Measurements from ENCODE around the gene ACVR2A. TPM values are rescaled to one million over a fixed set of nuclear protein-coding genes. Genes with fewer than 3 reads are reported as not detected.

ACVR2A gene
- total RNA-seq: 5.7 and 6.3 TPM in 2 replicates

DNA sequence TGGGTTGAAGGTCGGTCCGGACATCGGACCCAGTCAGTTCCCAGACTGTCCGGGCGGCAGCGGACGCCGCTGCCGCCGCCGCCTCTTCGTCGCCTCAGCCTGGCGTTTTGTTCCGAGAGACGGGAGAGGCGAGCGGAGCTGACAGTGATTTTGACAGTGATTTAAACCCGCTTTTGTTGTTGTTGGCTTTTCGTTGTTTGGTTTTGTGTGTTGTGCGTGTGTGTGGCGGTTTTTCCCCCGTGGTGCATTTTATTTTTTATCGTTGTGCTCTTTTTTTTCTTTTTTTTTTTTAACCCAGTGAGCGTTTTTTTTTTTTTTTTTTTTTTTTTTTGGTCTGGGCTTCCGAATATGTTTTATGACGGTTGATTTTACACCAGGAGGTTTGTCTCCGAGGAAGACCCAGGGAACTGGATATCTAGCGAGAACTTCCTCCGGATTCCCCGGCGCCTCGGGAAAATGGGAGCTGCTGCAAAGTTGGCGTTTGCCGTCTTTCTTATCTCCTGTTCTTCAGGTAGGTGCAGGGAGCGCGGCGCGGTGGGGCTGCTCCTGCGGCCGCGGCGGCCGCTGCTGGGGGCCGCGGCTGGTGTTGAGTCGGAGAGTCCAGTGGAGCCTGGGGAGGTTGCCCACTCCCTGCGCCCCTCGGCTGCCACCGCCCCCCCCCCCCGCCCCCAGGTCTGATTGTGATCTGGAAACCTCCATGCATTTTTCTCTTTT lies at the start of gene ACVR2A:
ACVR2A (plus strand) TSS at position 333 of the 714 bp plus-strand sequence; CDS start at position 457, 124 bp downstream.
- DNase-seq (ENCODE audit: low read depth, low spot score): no peak

- DNase-seq (ENCODE audit: low read depth, low spot score): no peak
These were observed 44.5 kb upstream of the ACVR2A start for GRCh38 chr2:147800316-147800715.

- DNase-seq (ENCODE audit: low read depth, low spot score): no peak
These were observed 38.0 kb upstream of the ACVR2A start for GRCh38 chr2:147806846-147807245.

DNA sequence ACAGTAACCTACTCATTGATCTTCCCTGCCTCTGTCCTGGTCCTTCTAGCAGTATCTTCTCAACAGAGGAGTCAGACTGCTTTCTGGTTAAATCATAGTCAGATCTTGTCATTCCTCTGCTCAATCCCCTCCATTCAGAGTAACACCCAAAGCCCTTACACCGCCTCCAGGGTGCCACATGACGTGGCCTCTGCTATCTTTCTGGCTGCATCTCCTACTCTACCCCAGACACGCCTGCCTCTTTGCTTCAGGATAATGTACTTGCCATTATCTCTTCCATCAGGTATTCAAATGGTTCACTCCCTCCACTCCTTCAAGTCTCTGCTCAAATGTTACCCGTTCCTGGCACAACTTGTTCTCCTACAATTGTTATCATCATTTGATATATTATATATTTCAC lies 36.3 kb upstream of the ACVR2A start:
- no peak for DNase-seq (ENCODE audit: low read depth, low spot score)

GRCh38 chr2:147810883-147811765 lies 33.7 kb upstream of the ACVR2A start:
- DNase-seq (ENCODE audit: low read depth, low spot score): no peak

- DNase-seq (ENCODE audit: low read depth, low spot score): no peak
These were observed 26.1 kb upstream of the ACVR2A start for GRCh38 chr2:147818741-147819140.

DNA sequence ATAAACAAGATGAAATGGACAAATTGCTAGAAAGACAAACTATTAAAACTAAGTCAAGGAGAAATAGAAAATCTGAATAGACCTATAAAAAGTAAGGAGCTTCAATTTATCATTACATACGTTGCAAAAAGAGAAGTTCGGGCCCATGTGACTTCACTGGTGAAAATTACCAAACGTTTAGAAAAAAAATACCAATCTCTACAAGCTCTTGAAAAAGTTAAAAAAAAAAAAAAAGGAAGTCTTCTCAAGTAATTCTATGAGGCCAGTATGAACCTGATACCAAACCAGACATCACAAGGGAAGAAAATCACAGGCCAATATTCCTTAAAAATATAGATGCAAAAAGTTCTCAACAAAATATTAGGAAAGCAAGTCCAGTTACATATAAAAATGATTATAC lies 20.2 kb upstream of the ACVR2A start:
- DNase-seq (ENCODE audit: low read depth, low spot score): no peak

- no peak for DNase-seq (ENCODE audit: low read depth, low spot score)
These were observed 18.3 kb upstream of the ACVR2A start for GRCh38 chr2:147826278-147827087.

GRCh38 chr2:147827088-147827375 lies 17.8 kb upstream of the ACVR2A start:
- DNase-seq (ENCODE audit: low read depth, low spot score): no peak

DNA sequence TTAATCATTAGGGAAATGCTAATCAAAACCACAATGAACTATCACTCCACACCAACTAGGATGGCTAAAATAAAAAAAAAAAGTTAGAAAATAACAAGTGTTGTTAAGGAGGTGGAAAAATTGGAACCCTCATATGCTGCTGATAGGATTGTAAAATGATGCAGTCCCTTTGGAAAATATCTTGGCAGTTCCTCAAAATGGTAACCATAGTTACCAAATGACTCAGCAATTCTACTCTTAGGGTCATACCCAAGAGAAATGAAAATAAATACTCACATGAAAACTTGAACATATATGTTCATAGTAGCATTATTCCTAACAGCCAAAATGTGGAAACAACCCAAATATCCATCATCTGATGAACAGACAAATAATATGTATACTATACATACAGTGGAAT lies 15.7 kb upstream of the ACVR2A start:
- DNase-seq (ENCODE audit: low read depth, low spot score): peak; percentile 52

DNA sequence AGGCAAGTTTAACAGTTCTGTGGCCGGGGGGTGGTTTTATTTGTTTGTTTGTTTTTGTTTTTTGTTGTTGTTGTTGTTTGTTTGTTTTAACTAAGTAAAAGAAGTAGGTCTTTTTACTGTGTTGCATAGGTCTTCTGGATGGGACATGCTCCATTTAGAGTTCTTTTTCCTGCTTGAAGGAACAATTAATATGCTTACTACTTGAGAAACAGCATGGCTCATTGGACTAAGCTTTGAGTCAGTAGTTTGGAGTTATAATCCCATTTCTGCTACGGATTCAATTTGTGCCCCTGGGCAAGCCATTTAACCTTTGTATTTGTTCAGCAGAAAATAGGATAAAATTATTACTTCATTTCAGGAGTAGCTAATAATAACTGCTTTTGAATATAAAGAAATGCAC lies 8.7 kb upstream of the ACVR2A start:
- DNase-seq (ENCODE audit: low read depth, low spot score): no peak

DNA sequence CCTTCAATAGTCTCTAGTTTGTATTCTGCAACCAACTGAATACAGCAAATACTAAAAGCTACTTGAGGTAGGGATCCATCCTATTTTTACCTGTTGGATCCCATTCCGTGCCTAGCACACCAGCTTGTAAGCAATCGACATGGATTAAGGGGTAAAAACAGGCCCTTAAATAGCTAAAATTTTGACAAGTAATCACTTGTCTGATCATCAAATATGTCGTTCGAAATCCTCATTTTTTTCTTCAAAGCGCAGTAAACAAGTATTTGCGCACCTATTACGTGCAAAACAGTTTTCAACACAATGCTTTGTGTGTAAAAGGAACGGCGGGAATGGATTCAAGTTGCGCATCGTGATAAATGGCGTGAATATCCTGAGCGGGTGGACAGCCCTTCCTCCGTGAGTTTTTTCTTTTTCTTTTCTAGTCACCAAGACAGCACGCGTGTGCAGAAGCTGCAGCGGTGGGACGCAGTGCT lies 1.4 kb upstream of the ACVR2A start:
- no peak for DNase-seq (ENCODE audit: low read depth, low spot score)

- DNase-seq (ENCODE audit: low read depth, low spot score): peak; percentile 63
These were observed 749 bp upstream of the ACVR2A start for GRCh38 chr2:147843864-147844696.

GRCh38 chr2:147845411-147845971 lies 662 bp downstream of the ACVR2A start:
- no peak for DNase-seq (ENCODE audit: low read depth, low spot score)

DNA sequence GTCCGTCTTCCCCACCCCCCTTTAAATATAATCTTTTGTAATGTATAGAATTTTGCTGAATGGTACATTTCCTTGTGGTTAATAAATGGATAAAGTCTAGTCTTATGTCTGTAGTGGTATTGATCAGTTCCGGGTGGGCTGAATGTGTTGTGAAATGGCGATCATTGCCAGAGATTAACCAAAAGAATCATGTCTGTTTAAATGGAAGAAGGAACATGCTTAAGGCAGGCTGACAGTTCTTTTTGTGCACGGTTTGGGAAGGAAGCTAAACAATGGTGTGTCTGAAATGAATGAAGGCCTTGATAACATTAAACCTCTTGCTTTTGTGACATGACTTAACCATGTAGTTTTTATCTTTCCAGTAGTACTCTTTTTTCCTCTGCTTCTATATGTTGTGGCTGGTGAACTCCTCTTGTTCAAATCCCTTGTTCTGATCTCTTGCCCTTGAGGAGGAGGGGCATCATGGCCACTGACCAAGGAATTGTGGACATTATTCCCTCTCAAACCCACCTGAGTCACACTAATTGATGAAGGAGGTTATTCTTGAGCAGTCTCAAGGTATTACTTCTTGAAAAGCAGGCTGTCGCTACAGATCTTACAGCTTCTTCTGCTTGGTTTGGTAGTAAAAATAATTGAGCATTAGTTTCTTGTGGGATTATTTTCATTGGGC lies 1.7 kb downstream of the ACVR2A start:
- no peak for DNase-seq (ENCODE audit: low read depth, low spot score)

DNA sequence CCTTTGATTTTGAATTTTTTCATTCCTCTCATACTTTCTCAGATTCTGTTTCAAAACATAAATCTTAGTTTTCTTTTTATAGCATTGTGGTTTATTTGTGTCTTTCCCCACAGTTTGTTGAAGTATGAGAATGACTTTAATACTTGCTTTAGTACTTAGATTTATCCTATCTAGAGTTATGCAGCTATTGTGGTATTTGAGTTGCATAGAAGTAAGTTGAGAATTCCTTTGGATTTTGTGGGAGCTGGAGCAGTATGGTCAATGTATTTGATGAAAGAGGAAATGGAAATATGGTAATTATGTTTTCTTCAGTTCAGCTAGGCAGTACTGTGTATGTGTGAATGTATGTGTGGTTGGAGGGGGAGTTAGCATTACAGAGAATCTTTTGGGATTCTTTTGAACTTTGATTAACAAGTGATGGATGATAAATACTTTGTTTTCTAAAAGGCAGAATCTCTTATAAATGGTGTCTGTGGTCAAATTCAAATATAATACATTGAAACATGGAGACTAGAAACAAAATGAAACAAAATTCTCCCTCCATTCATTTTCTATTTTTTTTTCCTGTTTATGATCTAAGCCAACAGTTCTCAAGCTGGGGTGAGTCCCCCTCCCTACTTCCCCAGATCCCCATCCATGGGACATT lies 3.0 kb downstream of the ACVR2A start:
- DNase-seq (ENCODE audit: low read depth, low spot score): no peak

GRCh38 chr2:147850838-147851237 lies 6.0 kb downstream of the ACVR2A start:
- no peak for DNase-seq (ENCODE audit: low read depth, low spot score)

DNA sequence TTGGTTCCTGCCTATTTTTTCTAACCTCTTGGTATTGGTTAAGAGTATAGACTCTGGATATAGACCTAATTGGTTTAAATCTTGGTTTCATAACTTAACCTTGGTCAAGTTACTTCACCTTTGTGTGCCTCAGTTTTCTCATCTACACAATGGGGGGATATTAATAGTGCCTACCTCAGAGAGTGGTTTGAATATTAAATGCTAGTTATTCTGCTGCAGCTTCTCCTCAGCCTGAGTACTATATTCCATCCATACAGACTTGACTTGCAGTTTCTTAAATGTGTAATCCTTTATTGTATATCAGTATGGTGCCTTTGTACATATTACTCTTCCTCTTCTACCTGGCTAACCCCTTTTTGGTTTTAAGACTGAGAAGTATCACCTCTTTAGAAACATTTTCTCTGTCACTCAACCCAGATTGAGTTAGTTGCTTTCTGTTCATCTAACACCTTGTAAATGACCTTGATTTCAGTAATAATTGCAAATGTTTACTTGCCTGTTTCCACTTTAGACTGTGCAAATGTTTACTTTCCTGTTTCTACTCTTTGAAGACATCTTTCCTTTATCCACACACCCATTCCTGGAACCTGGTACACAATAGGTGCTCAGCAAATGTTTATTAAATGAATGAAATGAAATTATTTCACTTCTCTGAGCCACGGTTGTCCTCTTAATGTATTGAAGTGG lies 6.6 kb downstream of the ACVR2A start:
- no peak for DNase-seq (ENCODE audit: low read depth, low spot score)

DNA sequence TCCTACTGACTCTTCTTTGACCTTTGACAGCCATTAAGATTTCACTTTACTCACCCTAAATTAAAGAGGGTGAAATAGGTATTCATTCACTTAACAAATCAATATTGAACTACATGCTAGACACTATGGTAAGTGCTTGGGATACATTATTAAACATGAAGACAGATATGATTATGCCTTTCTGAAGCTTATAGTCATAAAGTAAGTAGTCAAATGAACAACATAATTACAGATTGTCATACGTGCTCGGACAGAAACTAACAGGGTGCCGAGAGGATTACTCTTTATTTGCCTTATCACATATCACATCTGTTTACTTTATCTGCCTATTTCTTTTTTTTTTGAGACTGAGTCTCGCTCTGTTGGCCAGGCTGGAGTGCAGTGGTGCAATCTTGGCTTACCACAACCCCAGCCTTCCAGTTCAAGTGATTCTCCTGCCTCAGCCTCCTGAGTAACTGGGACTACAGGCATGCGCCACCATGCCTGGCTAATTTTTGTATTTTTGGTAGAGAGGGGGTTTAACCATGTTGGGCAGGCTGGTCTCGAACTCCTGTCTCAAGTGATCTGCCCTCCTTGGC lies 9.8 kb downstream of the ACVR2A start:
- no peak for DNase-seq (ENCODE audit: low read depth, low spot score)

All from pulmonary artery endothelial cell (primary cell).